Measurements from ENCODE around the gene PXDC1. TPM values are rescaled to one million over a fixed set of nuclear protein-coding genes. Genes with fewer than 3 reads are reported as not detected.
"Not testable (repeated sequence)": the region's sequence is repeated elsewhere in the genome, so short reads cannot be mapped to it uniquely, and the experiment has no call there.

The PXDC1 gene
- polyA plus RNA-seq, 2 donors: 10.0 to 13.1 TPM

- no peak overlapping the region for H3K27ac ChIP-seq (ENCODE audit: low read depth in 2 of 2, low read length in 1 of 2)
- H3K9me3 ChIP-seq (ENCODE audit: control insufficient read depth in 2 of 2, insufficient read depth in 1 of 2, low read depth in 1 of 2, low read length in 1 of 2): no peaks in the 10 kb centered on the region
- 78 to 88% methylated on average over 5 of the region's 5 CpGs for WGBS, 2 donors
- no peaks in the 10 kb centered on the region for H3K27me3 ChIP-seq (ENCODE audit: control insufficient read depth in 1 of 2, insufficient read depth in 2 of 2, low read length in 2 of 2)
- H3K36me3 ChIP-seq (ENCODE audit: control insufficient read depth in 2 of 2, insufficient read depth in 2 of 2, low read length in 1 of 2): no peaks in the 10 kb centered on the region
- H3K4me1 ChIP-seq (ENCODE audit: control insufficient read depth in 2 of 2, insufficient read depth in 2 of 2, low read length in 1 of 2): peaks cover 0 to 2% of the 10 kb centered on the region in 2 donors
- no peak overlapping the region for H3K4me3 ChIP-seq (ENCODE audit: low read depth in 1 of 2, low read length in 2 of 2)
Observed at GRCh38 chr6:3764516-3765335, 13.2 kb upstream of the PXDC1 start.

DNA sequence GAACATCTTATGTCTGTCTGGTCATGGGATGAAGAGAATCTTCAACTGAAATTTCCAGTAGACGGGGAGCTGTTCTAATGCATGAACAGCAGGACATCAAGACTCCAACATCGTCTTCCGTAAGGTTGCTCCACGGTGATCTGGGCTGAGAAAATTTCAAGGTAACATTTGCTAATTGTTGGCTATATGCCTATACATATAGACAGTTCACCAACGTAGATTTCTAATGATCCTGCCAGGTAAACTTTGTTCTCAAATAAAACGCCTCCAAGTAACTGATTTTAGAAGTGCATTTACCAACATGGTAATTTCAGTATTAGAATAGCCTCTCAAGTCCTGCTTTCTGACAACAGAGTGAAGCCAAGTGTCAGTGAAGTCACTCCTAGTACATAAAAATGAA is 11.3 kb upstream of the PXDC1 start:
- H3K9me3 ChIP-seq (ENCODE audit: control insufficient read depth in 2 of 2, insufficient read depth in 1 of 2, low read depth in 1 of 2, low read length in 1 of 2): no peaks in the 10 kb centered on the region
- H3K4me3 ChIP-seq (ENCODE audit: low read depth in 1 of 2, low read length in 2 of 2): no peak overlapping the region
- 77 to 88% methylated on average over 6 of the region's 6 CpGs for WGBS, 2 donors
- H3K36me3 ChIP-seq (ENCODE audit: control insufficient read depth in 2 of 2, insufficient read depth in 2 of 2, low read length in 1 of 2): no peaks in the 10 kb centered on the region
- no peak overlapping the region for H3K27ac ChIP-seq (ENCODE audit: low read depth in 2 of 2, low read length in 1 of 2)
- H3K27me3 ChIP-seq (ENCODE audit: control insufficient read depth in 1 of 2, insufficient read depth in 2 of 2, low read length in 2 of 2): no peaks in the 10 kb centered on the region
- peaks cover 0 to 2% of the 10 kb centered on the region in 2 donors for H3K4me1 ChIP-seq (ENCODE audit: control insufficient read depth in 2 of 2, insufficient read depth in 2 of 2, low read length in 1 of 2)

DNA sequence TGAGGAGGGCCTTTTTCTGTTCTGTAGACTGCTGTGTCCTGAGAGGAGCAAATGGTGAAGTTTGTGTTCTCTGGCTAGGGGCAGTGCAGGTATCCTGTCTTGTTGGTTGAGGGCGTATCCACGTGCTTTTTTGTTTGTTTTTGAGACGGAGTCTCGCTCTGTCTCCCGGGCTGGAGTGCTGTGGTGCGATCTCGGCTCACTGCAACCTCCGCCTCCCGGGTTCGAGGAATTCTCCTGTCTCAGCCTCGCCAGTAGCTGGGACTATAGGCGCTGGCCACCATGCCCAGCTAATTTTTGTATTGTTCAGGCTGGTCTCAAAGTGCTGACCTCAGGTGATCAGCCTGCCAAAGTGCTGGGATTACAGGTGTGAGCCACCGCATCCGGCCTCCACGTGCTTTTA is 10.8 kb upstream of the PXDC1 start:
- WGBS, 2 donors: 90 to 91% methylated on average over 15 of the region's 15 CpGs
- no peak overlapping the region for H3K4me3 ChIP-seq (ENCODE audit: low read depth in 1 of 2, low read length in 2 of 2)
- no peak overlapping the region for H3K27ac ChIP-seq (ENCODE audit: low read depth in 2 of 2, low read length in 1 of 2)
- no peaks in the 10 kb centered on the region for H3K27me3 ChIP-seq (ENCODE audit: control insufficient read depth in 1 of 2, insufficient read depth in 2 of 2, low read length in 2 of 2)
- peaks cover 0 to 2% of the 10 kb centered on the region in 2 donors for H3K4me1 ChIP-seq (ENCODE audit: control insufficient read depth in 2 of 2, insufficient read depth in 2 of 2, low read length in 1 of 2)
- no peaks in the 10 kb centered on the region for H3K36me3 ChIP-seq (ENCODE audit: control insufficient read depth in 2 of 2, insufficient read depth in 2 of 2, low read length in 1 of 2)
- no peaks in the 10 kb centered on the region for H3K9me3 ChIP-seq (ENCODE audit: control insufficient read depth in 2 of 2, insufficient read depth in 1 of 2, low read depth in 1 of 2, low read length in 1 of 2)

DNA sequence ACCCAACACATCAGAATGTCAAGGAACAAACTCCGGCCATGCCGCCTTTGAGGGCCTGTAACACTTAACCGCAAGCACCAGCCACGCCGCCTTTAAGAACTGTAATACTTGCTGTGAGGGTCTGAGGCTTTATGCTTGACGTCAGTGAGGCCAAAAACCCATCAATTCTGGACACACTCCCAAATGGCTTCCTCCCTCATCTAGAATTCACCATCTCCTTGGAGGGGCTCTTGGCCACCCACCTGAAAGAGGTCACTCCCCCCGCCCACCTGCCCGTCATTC is 10.4 kb upstream of the PXDC1 start:
- H3K27ac ChIP-seq (ENCODE audit: low read depth in 2 of 2, low read length in 1 of 2): no peak overlapping the region
- H3K27me3 ChIP-seq (ENCODE audit: control insufficient read depth in 1 of 2, insufficient read depth in 2 of 2, low read length in 2 of 2): no peaks in the 10 kb centered on the region
- H3K4me1 ChIP-seq (ENCODE audit: control insufficient read depth in 2 of 2, insufficient read depth in 2 of 2, low read length in 1 of 2): peaks cover 0 to 2% of the 10 kb centered on the region in 2 donors
- no peaks in the 10 kb centered on the region for H3K36me3 ChIP-seq (ENCODE audit: control insufficient read depth in 2 of 2, insufficient read depth in 2 of 2, low read length in 1 of 2)
- no peak overlapping the region for H3K4me3 ChIP-seq (ENCODE audit: low read depth in 1 of 2, low read length in 2 of 2)
- no peaks in the 10 kb centered on the region for H3K9me3 ChIP-seq (ENCODE audit: control insufficient read depth in 2 of 2, insufficient read depth in 1 of 2, low read depth in 1 of 2, low read length in 1 of 2)
- 96% methylated on average over 8 of the region's 8 CpGs for WGBS, 2 donors

GRCh38 chr6:3759646-3760232 is 8.2 kb upstream of the PXDC1 start:
- Histone ChIP-seq H3K4me3 (ENCODE audit: low read depth in 1 of 2, low read length in 2 of 2) (no peak overlapping the region), H3K9me3 (ENCODE audit: control insufficient read depth in 2 of 2, insufficient read depth in 1 of 2, low read depth in 1 of 2, low read length in 1 of 2) (no peaks in the 10 kb centered on the region), H3K27me3 (ENCODE audit: control insufficient read depth in 1 of 2, insufficient read depth in 2 of 2, low read length in 2 of 2) (no peaks in the 10 kb centered on the region), H3K4me1 (ENCODE audit: control insufficient read depth in 2 of 2, insufficient read depth in 2 of 2, low read length in 1 of 2) (no peaks in the 10 kb centered on the region), H3K36me3 (ENCODE audit: control insufficient read depth in 2 of 2, insufficient read depth in 2 of 2, low read length in 1 of 2) (no peaks in the 10 kb centered on the region), H3K27ac (ENCODE audit: low read depth in 2 of 2, low read length in 1 of 2) (no peak overlapping the region)
- WGBS, 2 donors: 62 to 70% methylated on average over 6 of the region's 6 CpGs

GRCh38 chr6:3758842-3759144 is 7.3 kb upstream of the PXDC1 start:
- no peaks in the 10 kb centered on the region for H3K9me3 ChIP-seq (ENCODE audit: control insufficient read depth in 2 of 2, insufficient read depth in 1 of 2, low read depth in 1 of 2, low read length in 1 of 2)
- H3K4me3 ChIP-seq (ENCODE audit: low read depth in 1 of 2, low read length in 2 of 2): no peak overlapping the region
- no peaks in the 10 kb centered on the region for H3K36me3 ChIP-seq (ENCODE audit: control insufficient read depth in 2 of 2, insufficient read depth in 2 of 2, low read length in 1 of 2)
- H3K4me1 ChIP-seq (ENCODE audit: control insufficient read depth in 2 of 2, insufficient read depth in 2 of 2, low read length in 1 of 2): no peaks in the 10 kb centered on the region
- no peaks in the 10 kb centered on the region for H3K27me3 ChIP-seq (ENCODE audit: control insufficient read depth in 1 of 2, insufficient read depth in 2 of 2, low read length in 2 of 2)
- H3K27ac ChIP-seq (ENCODE audit: low read depth in 2 of 2, low read length in 1 of 2): no peak overlapping the region
- WGBS, 2 donors: 70 to 86% methylated on average over 7 of the region's 7 CpGs

- WGBS, 2 donors: 97% methylated on average over 52 to 57 of the region's 57 CpGs
- not testable (repeated sequence) for H3K4me1 ChIP-seq (ENCODE audit: control insufficient read depth in 2 of 2, insufficient read depth in 2 of 2, low read length in 1 of 2); H3K4me3 ChIP-seq (ENCODE audit: low read depth in 1 of 2, low read length in 2 of 2); H3K9me3 ChIP-seq (ENCODE audit: control insufficient read depth in 2 of 2, insufficient read depth in 1 of 2, low read depth in 1 of 2, low read length in 1 of 2); H3K27ac ChIP-seq (ENCODE audit: low read depth in 2 of 2, low read length in 1 of 2); H3K36me3 ChIP-seq (ENCODE audit: control insufficient read depth in 2 of 2, insufficient read depth in 2 of 2, low read length in 1 of 2); H3K27me3 ChIP-seq (ENCODE audit: control insufficient read depth in 1 of 2, insufficient read depth in 2 of 2, low read length in 2 of 2)
Observed at GRCh38 chr6:3757998-3758841, 6.7 kb upstream of the PXDC1 start.

GRCh38 chr6:3757241-3757641 is 5.7 kb upstream of the PXDC1 start:
- no peaks in the 10 kb centered on the region for H3K27me3 ChIP-seq (ENCODE audit: control insufficient read depth in 1 of 2, insufficient read depth in 2 of 2, low read length in 2 of 2)
- 91% methylated on average over 9 of the region's 9 CpGs for WGBS, 2 donors
- H3K36me3 ChIP-seq (ENCODE audit: control insufficient read depth in 2 of 2, insufficient read depth in 2 of 2, low read length in 1 of 2): no peaks in the 10 kb centered on the region
- no peak overlapping the region for H3K4me3 ChIP-seq (ENCODE audit: low read depth in 1 of 2, low read length in 2 of 2)
- H3K4me1 ChIP-seq (ENCODE audit: control insufficient read depth in 2 of 2, insufficient read depth in 2 of 2, low read length in 1 of 2): no peaks in the 10 kb centered on the region
- H3K27ac ChIP-seq (ENCODE audit: low read depth in 2 of 2, low read length in 1 of 2): no peak overlapping the region
- no peaks in the 10 kb centered on the region for H3K9me3 ChIP-seq (ENCODE audit: control insufficient read depth in 2 of 2, insufficient read depth in 1 of 2, low read depth in 1 of 2, low read length in 1 of 2)

GRCh38 chr6:3756546-3756945 is 5.0 kb upstream of the PXDC1 start:
- H3K9me3 ChIP-seq (ENCODE audit: control insufficient read depth in 2 of 2, insufficient read depth in 1 of 2, low read depth in 1 of 2, low read length in 1 of 2): no peaks in the 10 kb centered on the region
- no peaks in the 10 kb centered on the region for H3K36me3 ChIP-seq (ENCODE audit: control insufficient read depth in 2 of 2, insufficient read depth in 2 of 2, low read length in 1 of 2)
- H3K4me1 ChIP-seq (ENCODE audit: control insufficient read depth in 2 of 2, insufficient read depth in 2 of 2, low read length in 1 of 2): no peaks in the 10 kb centered on the region
- 70 to 71% methylated on average over 3 of the region's 3 CpGs for WGBS, 2 donors
- no peak overlapping the region for H3K4me3 ChIP-seq (ENCODE audit: low read depth in 1 of 2, low read length in 2 of 2)
- no peak overlapping the region for H3K27ac ChIP-seq (ENCODE audit: low read depth in 2 of 2, low read length in 1 of 2)
- no peaks in the 10 kb centered on the region for H3K27me3 ChIP-seq (ENCODE audit: control insufficient read depth in 1 of 2, insufficient read depth in 2 of 2, low read length in 2 of 2)
